Nephron (organoid): ENCODE data around the gene SACM1L.

Source experiments
- H3K27ac Mint-ChIP-seq, 3 experiments: 2 replicates each; pipeline ENCODE4 v1.8.0; 2020; ENCODE audit warnings: mixed read lengths in 3 of 3, mild to moderate bottlenecking in 2 of 3, moderate library complexity in 1 of 3
- H3K27me3 Mint-ChIP-seq: 2 replicates; pipeline ENCODE4 v1.8.0; 2021; ENCODE audit warnings: low read depth, mild to moderate bottlenecking, moderate library complexity, mixed read lengths
- H3K36me3 Mint-ChIP-seq: 2 replicates; pipeline ENCODE4 v1.8.0; 2020; ENCODE audit warnings: low read depth, mixed read lengths
- H3K4me1 Mint-ChIP-seq: 2 replicates; pipeline ENCODE4 v1.8.0; 2020; ENCODE audit warnings: mixed read lengths
- H3K4me3 Mint-ChIP-seq, 3 experiments: 2 replicates each; pipeline ENCODE4 v1.8.0; 2020; ENCODE audit warnings: mild to moderate bottlenecking in 3 of 3, mixed read lengths in 3 of 3, moderate library complexity in 2 of 3
- H3K9me3 Mint-ChIP-seq: 2 replicates; pipeline ENCODE4 v1.8.0; 2020; ENCODE audit warnings: mixed read lengths
- TF ChIP-seq, protein P1 (sequence below), 3 experiments: fragments of 200-600 bp; sonication (generic); IDR thresholded peaks; one replicate each; pipeline ENCODE4 v1.5.0; 2021; ENCODE audit warnings: antibody characterized with exemption in 3 of 3; ENCODE audit not compliant: unreplicated experiment in 3 of 3

Gene SACM1L

DNA sequence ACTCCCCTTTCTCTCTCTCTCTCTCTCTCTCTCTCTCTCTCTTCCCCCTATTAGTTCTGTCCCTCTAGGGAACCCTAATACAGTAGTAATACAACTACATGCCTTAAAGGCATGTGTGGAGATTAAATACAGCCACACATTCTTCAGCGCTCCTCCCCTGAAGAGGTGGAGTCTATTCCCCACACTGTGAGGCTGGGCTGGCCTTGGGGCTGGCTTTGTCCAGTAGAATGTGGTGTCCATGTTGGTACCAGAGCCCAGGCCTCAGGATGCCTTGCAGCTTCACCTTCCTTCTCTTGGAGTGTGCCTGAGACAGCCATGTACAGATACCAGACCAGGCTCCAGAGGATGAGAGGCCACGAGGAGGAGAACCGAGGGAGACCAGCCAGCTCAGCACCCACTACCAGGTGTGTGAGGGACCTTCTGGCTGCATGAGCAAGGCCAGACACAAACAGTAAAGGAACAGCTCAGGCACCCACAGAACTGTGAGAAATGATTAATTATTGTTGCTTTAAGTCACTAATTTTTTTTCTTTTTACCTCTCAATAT is 96.5 kb downstream of the SACM1L start:
- Mint-ChIP-seq H3K36me3 (peaks cover 4% of the 10 kb centered on the region), H3K4me3 (no peak overlapping the region), H3K4me1 (no peaks in the 10 kb centered on the region), H3K27me3 (peaks cover 24% of the 10 kb centered on the region), H3K27ac (no peak overlapping the region), H3K9me3 (peaks cover 14% of the 10 kb centered on the region)
- TF ChIP-seq, protein P1, sequence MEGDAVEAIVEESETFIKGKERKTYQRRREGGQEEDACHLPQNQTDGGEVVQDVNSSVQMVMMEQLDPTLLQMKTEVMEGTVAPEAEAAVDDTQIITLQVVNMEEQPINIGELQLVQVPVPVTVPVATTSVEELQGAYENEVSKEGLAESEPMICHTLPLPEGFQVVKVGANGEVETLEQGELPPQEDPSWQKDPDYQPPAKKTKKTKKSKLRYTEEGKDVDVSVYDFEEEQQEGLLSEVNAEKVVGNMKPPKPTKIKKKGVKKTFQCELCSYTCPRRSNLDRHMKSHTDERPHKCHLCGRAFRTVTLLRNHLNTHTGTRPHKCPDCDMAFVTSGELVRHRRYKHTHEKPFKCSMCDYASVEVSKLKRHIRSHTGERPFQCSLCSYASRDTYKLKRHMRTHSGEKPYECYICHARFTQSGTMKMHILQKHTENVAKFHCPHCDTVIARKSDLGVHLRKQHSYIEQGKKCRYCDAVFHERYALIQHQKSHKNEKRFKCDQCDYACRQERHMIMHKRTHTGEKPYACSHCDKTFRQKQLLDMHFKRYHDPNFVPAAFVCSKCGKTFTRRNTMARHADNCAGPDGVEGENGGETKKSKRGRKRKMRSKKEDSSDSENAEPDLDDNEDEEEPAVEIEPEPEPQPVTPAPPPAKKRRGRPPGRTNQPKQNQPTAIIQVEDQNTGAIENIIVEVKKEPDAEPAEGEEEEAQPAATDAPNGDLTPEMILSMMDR (IDR thresholded peaks at IDR 0.05; ENCODE audit: unreplicated experiment in 3 of 3): no peak

DNA sequence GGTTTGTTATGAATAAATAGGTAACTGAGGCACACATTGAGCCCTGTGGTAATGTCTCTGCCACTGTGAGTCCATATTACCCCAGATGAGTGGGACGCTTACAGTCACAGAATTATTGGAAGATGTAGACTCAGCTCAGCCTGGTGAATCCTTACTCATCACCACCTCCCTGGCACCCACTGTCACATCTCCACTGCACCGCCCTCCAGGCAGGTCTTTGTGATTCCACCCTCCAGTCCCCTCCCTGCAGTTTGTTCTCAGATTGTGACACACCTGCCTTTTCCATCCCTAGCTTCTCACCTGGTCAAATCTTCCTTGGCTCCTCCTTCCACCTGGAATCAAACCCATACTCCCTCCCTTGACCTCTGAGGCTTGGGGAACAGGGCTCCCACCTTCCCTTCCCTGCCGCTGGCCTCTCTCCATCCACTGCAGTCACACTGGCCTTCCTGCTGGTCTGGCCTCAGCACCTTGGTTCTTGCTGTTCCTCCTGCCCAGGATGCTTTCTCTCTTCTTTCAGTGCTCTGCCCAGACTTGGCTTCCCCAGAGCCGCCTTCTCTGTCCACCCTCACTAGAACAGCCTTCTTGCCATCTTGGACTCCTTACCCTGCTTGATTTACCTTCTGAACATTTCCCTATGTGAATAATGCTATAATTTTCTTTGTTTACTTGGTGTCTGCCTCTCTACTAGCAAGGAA is 97.8 kb downstream of the SACM1L start:
- Mint-ChIP-seq H3K9me3 (peaks cover 17% of the 10 kb centered on the region), H3K4me1 (no peaks in the 10 kb centered on the region), H3K36me3 (peaks cover 7% of the 10 kb centered on the region), H3K27me3 (peaks cover 30% of the 10 kb centered on the region), H3K4me3 (no peak overlapping the region), H3K27ac (no peak overlapping the region)
- TF ChIP-seq, protein P1 (IDR thresholded peaks at IDR 0.05; ENCODE audit: unreplicated experiment in 3 of 3): no peak

DNA sequence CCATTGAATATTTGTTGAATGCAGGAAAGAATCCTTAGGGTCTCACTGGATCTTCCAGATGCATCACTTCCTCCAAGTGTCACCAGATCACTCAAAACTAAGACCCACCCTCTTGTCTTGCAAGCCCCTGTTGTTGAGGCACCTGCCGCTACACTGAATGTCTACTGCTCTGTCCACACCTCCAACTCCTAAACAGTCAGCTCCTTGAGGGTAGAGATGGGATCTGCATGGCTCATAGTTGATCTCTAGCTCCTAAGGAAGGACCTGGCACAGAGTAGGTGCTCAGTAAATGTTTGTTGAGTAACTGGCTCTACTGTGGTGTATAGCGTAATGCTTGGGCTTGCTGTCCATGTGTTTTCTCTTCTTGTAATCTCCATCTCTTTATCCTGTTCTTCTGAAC is 98.4 kb downstream of the SACM1L start:
- no peaks in the 10 kb centered on the region for H3K4me1 Mint-ChIP-seq
- H3K9me3 Mint-ChIP-seq: peaks cover 17% of the 10 kb centered on the region
- no peak overlapping the region for H3K4me3 Mint-ChIP-seq
- H3K27me3 Mint-ChIP-seq: peaks cover 36% of the 10 kb centered on the region
- TF ChIP-seq, protein P1 (IDR thresholded peaks at IDR 0.05; ENCODE audit: unreplicated experiment in 3 of 3): no peak
- no peak overlapping the region for H3K27ac Mint-ChIP-seq
- peaks cover 7% of the 10 kb centered on the region for H3K36me3 Mint-ChIP-seq

DNA sequence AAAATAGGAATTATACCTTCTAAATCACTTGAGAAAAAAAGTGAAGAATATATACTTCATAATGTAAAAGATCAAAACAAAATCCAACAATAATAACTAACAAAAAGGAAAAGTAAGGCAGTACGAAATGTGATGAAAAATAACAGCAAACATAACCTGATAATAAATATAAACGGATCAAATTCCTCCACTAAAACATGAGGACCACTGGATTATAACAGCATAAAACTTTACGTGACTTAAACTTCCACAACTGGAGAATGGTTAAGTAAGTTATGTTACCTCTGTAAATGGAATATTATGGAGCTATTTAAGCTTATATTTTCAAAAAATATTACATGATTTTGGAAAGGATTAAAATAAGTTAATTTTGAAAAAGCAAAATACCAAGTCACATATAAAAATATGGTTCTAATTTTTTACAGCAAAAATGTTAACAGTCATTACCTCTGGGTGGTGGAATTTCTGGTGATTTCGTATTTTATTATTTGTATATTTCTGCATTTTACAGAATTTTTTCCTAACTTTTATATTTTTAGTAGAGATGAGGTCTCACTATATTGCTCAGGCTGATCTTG is 100.1 kb downstream of the SACM1L start:
- H3K36me3 Mint-ChIP-seq: peaks cover 7% of the 10 kb centered on the region
- TF ChIP-seq, protein P1 (IDR thresholded peaks at IDR 0.05; ENCODE audit: unreplicated experiment in 3 of 3): no peak
- H3K4me1 Mint-ChIP-seq: no peaks in the 10 kb centered on the region

DNA sequence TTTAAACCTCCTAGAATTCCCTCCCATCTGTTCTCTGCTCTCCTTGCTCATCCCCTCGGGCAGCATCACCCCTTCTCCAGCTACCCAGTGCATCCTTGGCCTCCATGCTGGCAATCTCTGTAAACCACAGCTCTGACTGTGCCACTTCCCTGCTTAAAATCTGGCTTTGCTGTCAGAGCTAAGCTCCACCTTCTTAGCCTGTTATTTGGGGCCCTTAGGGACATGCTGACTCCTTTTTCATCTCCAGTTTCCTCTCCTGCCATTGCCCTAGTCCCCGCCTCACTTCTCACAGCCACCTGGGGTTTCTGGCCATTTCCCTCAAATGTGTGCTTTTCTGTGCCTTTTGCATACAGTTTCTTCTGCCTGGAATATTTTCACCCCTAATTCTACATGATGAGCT is 101.4 kb downstream of the SACM1L start:
- H3K27me3 Mint-ChIP-seq: peaks cover 57% of the 10 kb centered on the region
- H3K9me3 Mint-ChIP-seq: peaks cover 17% of the 10 kb centered on the region
- H3K4me1 Mint-ChIP-seq: peaks cover 4% of the 10 kb centered on the region
- H3K36me3 Mint-ChIP-seq: peaks cover 7% of the 10 kb centered on the region
- H3K4me3 Mint-ChIP-seq: no peak overlapping the region
- TF ChIP-seq, protein P1 (IDR thresholded peaks at IDR 0.05; ENCODE audit: unreplicated experiment in 3 of 3): no peak
- H3K27ac Mint-ChIP-seq: no peak overlapping the region

More for the DNA sequence above, 100.1 kb downstream of the SACM1L start:
- Mint-ChIP-seq H3K4me3 (no peak overlapping the region), H3K27ac (no peak overlapping the region), H3K27me3 (peaks cover 54% of the 10 kb centered on the region), H3K9me3 (peaks cover 17% of the 10 kb centered on the region)
